ENCODE data around the gene PATJ. TPM values are rescaled to one million over a fixed set of nuclear protein-coding genes. Genes with fewer than 3 reads are reported as not detected.
A peak's percentile ranks its signal among the peaks of the same experiment; 100 is the strongest.

Gene PATJ
- polyA plus RNA-seq, 1 donor (not counting 4 experiments of a cell fraction or from before 2014, with no cell fraction given) = 28.1 TPM

DNA sequence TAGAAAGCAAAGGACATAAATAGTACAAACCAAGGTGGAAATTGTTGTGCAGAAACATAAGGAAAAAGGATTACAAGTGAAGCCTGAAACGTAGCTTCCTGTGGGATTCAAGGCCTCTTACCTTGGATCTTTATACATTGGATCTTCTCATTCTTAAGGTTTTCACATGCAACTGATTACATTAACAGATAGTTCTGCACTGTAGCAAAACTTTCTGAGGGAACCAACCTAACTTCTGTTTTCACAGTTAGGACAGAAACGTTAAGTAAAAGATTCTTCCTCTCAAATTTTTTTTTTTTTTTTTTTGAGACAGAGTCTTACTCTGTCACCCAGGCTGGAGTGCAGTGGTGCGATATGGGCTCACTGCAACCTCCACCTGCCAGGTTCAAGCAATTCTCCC lies 9.6 kb upstream of the PATJ start:
- FAIRE-seq = no peak
- no peaks in the 10 kb centered on the region for H3K9me1 ChIP-seq (ENCODE audit: control insufficient read depth, extremely low read depth, insufficient read depth, low read length)
- H3K9ac ChIP-seq (ENCODE audit: control insufficient read depth, extremely low read depth, insufficient read depth, low read length) = no peak overlapping the region
- H3K4me3 ChIP-seq (ENCODE audit: control insufficient read depth in 2 of 3, extremely low read depth in 1 of 3, insufficient read depth in 2 of 3, low read depth in 1 of 3, low read length in 3 of 3) = no peak overlapping the region
- TF ChIP-seq EZH2 (IDR thresholded peaks at IDR 0.05; ENCODE audit: low read length) = no peak
- TF ChIP-seq CTCF (optimal IDR thresholded peaks at IDR 0.05 in 1 of 3, IDR thresholded peaks at IDR 0.05 in 1 of 3, conservative IDR thresholded peaks at IDR 0.05 in 1 of 3; ENCODE audit: extremely low read depth in 1 of 3, insufficient read depth in 2 of 3, low read length in 3 of 3) = no peak
- no peaks in the 10 kb centered on the region for H3K4me1 ChIP-seq (ENCODE audit: control insufficient read depth, extremely low read depth, insufficient read depth, low read length)
- H3K27me3 ChIP-seq (ENCODE audit: control insufficient read depth, extremely low read depth, insufficient read depth, low read length) = no peaks in the 10 kb centered on the region
- H3K27ac ChIP-seq (ENCODE audit: control insufficient read depth, insufficient read depth, low read length) = no peak overlapping the region
- dilution Hi-C loops (cut with MboI; ENCODE audit: extremely low pct_ligation_motif_present, low sequenced_read_pairs) = no loop called here
- H2AFZ ChIP-seq (ENCODE audit: control insufficient read depth, low read length) = no peak overlapping the region
- no peak overlapping the region for H3K4me2 ChIP-seq (ENCODE audit: control insufficient read depth, extremely low read depth, insufficient read depth, low read depth, low read length)
- H4K20me1 ChIP-seq (ENCODE audit: control insufficient read depth, extremely low read depth, insufficient read depth, low read length) = no peaks in the 10 kb centered on the region
- H3K36me3 ChIP-seq (ENCODE audit: control insufficient read depth in 2 of 2, extremely low read depth in 1 of 2, insufficient read depth in 2 of 2, low read length in 2 of 2) = no peaks in the 10 kb centered on the region
- DNase-seq (ENCODE audit: low read depth, low spot score) = no peak
- H3K79me2 ChIP-seq (ENCODE audit: control insufficient read depth, insufficient read depth, low read length) = no peaks in the 10 kb centered on the region
- H3K9me3 ChIP-seq (ENCODE audit: control insufficient read depth, low read depth, low read length) = no peaks in the 10 kb centered on the region

DNA sequence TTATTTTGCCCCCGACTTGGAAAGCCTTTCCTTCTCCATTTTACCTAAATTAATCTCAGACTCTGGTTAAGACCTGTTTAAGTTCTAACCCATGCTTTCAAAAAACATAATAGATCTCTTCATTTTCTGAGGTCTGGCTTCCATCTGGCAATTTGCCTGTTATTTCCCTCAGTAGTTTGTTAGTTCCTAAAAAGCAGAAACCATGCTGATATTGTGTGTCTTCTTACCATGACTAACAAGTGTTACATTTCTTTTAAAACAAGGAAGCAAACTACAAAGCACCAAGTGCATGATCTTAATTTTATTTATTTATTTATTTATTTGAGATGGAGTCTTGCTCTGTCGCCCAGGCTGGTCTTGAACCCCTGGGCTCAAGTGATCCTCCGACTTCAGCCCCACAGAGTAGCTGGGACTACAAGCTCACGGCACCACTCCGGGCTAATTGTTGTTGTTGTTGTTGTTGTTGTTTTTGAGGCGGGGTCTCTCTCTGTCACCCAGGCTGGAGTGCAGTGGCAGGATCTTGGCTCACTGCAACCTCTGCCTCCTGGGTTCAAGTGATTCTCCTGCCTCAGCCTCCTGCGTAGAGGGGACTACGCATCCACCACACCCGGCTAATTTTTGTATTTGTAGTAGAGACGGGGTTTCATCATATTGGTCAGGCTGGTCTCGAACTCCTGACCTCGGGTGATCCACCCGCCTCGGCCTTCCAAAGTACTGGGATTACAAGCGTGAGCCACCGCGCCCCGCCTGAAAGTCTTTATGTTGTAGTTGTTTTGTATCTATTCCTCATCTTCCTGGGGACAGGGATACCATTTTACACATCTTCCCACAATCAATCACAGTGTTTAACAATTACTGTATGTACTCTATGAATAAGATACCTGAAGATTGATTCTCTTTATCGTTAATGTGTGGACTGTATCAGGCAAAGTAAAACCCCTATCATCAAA lies 1.3 kb upstream of the PATJ start:
- no peaks in the 10 kb centered on the region for H4K20me1 ChIP-seq (ENCODE audit: control insufficient read depth, extremely low read depth, insufficient read depth, low read length)
- peak overlapping the region; percentile 94 for H3K27ac ChIP-seq (ENCODE audit: control insufficient read depth, insufficient read depth, low read length)
- H3K27me3 ChIP-seq (ENCODE audit: control insufficient read depth, extremely low read depth, insufficient read depth, low read length) = no peaks in the 10 kb centered on the region
- H3K4me1 ChIP-seq (ENCODE audit: control insufficient read depth, extremely low read depth, insufficient read depth, low read length) = peaks cover 20% of the 10 kb centered on the region
- FAIRE-seq (no peak), DNase-seq (ENCODE audit: low read depth, low spot score) (no peak)
- H3K4me2 ChIP-seq (ENCODE audit: control insufficient read depth, extremely low read depth, insufficient read depth, low read depth, low read length) = peak overlapping the region; percentile 92
- dilution Hi-C loops (cut with MboI; ENCODE audit: extremely low pct_ligation_motif_present, low sequenced_read_pairs) = no loop called here
- no peaks in the 10 kb centered on the region for H3K9me3 ChIP-seq (ENCODE audit: control insufficient read depth, low read depth, low read length)
- peaks cover 33% of the 10 kb centered on the region for H3K79me2 ChIP-seq (ENCODE audit: control insufficient read depth, insufficient read depth, low read length)
- peak overlapping the region; percentile 91 for H3K9ac ChIP-seq (ENCODE audit: control insufficient read depth, extremely low read depth, insufficient read depth, low read length)
- no peaks in the 10 kb centered on the region for H3K9me1 ChIP-seq (ENCODE audit: control insufficient read depth, extremely low read depth, insufficient read depth, low read length)
- H3K4me3 ChIP-seq (ENCODE audit: control insufficient read depth in 2 of 3, extremely low read depth in 1 of 3, insufficient read depth in 2 of 3, low read depth in 1 of 3, low read length in 3 of 3) = peak overlapping the region in 1 of 3 experiments; percentile 94
- peak overlapping the region; percentile 96 for H2AFZ ChIP-seq (ENCODE audit: control insufficient read depth, low read length)
- no peaks in the 10 kb centered on the region for H3K36me3 ChIP-seq (ENCODE audit: control insufficient read depth in 2 of 2, extremely low read depth in 1 of 2, insufficient read depth in 2 of 2, low read length in 2 of 2)
- TF ChIP-seq EZH2 (IDR thresholded peaks at IDR 0.05; ENCODE audit: low read length) (no peak), CTCF (optimal IDR thresholded peaks at IDR 0.05 in 1 of 3, IDR thresholded peaks at IDR 0.05 in 1 of 3, conservative IDR thresholded peaks at IDR 0.05 in 1 of 3; ENCODE audit: extremely low read depth in 1 of 3, insufficient read depth in 2 of 3, low read length in 3 of 3) (no peak)

Data from keratinocyte (primary cell).